ENCODE measurements around the gene PUSL1. TPM values are rescaled to one million over a fixed set of nuclear protein-coding genes. Genes with fewer than 3 reads are reported as not detected.

PUSL1 gene
- total RNA-seq, 1 donor = 12.6 TPM

DNA sequence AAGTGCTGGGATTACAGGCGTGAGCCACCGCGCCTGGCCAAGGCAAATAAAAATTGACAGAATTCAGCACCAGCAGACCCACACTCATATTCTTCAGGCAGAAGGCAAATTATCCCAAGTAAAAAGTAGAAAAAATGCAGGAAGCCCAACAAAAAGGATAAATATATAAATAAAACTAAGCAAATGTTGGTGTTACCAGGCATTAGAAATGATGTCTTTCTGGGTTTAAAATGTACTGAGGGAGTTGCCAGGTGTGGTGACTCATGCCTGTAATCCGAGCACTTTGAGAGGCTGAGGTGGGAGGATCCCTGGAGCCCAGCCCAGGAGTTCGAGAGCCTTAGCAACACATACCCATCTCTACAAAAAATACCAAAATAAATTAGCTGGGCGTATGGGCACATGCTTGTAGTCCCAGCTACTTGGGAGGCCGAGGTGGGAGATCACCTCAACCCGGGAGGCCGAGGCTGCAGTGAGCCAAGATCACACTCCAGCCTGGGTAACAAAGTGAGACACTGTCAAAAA, 9.8 kb downstream of the PUSL1 start:
- H3K9me3 ChIP-seq (ENCODE audit: low read depth, low read length) = no peaks in the 10 kb centered on the region
- H3K4me3 ChIP-seq (ENCODE audit: low read length) = no peak overlapping the region
- peaks cover 8% of the 10 kb centered on the region for H3K4me1 ChIP-seq (ENCODE audit: insufficient read depth, low read length)
- H3K27me3 ChIP-seq (ENCODE audit: insufficient read depth, low read length) = no peaks in the 10 kb centered on the region

- H3K9me3 ChIP-seq (ENCODE audit: low read depth, low read length) = no peaks in the 10 kb centered on the region
- no peaks in the 10 kb centered on the region for H3K27me3 ChIP-seq (ENCODE audit: insufficient read depth, low read length)
- peaks cover 12% of the 10 kb centered on the region for H3K4me1 ChIP-seq (ENCODE audit: insufficient read depth, low read length)
- no peak overlapping the region for H3K4me3 ChIP-seq (ENCODE audit: low read length)
These were observed 10.6 kb downstream of the PUSL1 start for GRCh38 chr1:1318777-1319645.

- Histone ChIP-seq H3K4me3 (ENCODE audit: low read length) (no peak overlapping the region), H3K4me1 (ENCODE audit: insufficient read depth, low read length) (peaks cover 12% of the 10 kb centered on the region), H3K9me3 (ENCODE audit: low read depth, low read length) (no peaks in the 10 kb centered on the region), H3K27me3 (ENCODE audit: insufficient read depth, low read length) (no peaks in the 10 kb centered on the region)
These were observed 11.2 kb downstream of the PUSL1 start for GRCh38 chr1:1319646-1319941.

DNA sequence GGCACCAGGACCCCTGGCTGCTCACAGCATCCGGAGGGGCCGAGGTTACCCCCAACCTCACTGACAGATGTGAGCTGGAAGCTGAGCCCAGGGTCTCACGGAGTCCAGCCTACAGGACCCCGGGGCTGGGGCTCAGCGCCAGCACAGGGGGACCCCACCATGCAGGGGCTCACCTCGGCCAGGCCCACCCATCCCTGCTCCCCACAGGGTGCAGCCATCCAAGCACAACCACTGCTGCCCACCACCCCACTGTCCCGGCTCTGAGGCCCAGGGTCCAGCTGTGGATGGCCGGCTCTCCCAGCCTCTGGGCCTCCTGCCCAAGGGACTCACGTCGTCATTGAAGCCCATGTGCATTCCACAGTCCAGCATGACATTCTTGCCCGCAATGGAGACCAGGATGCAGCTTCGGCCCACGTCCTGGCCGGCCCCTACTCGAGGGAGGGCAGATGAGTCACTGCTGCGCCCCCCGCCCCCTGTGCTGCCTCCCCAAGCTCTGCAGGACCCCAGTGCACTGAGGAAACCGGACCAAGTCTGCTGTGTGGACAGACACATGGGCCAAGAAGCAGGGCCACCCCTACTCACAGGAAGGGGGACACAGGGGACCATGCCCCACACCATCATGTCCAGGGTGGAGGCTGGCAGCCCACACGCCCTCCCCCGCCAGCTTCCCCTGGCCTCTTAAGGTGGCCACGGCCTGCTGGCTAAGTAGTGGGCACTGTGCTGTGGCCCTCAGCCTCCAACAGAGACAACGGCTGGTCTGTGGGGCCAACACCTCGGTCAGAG, 12.5 kb downstream of the PUSL1 start:
- H3K4me3 ChIP-seq (ENCODE audit: low read length) = no peak overlapping the region
- no peaks in the 10 kb centered on the region for H3K9me3 ChIP-seq (ENCODE audit: low read depth, low read length)
- H3K27me3 ChIP-seq (ENCODE audit: insufficient read depth, low read length) = no peaks in the 10 kb centered on the region
- peaks cover 22% of the 10 kb centered on the region for H3K4me1 ChIP-seq (ENCODE audit: insufficient read depth, low read length)

DNA sequence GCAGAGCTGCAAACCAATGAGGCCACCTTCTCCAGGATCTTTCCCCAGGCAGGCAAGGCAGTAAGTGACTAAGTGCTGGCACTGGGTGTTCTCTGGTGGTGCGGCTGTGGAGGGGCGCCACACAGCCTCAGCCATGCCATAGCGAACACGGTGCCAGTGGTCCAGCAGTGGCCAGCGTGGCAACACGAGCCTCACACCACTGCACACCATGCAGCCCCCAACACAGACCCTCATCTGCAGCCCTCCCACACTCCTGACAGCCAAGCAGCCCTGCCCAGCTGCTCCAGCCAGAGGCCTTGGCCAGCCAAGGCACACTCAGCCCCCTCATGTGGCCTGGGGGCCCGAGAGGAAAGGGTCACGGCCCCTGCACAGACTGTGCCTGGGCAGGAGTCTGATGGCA, 13.1 kb downstream of the PUSL1 start:
- no peak overlapping the region for H3K4me3 ChIP-seq (ENCODE audit: low read length)
- peaks cover 27% of the 10 kb centered on the region for H3K4me1 ChIP-seq (ENCODE audit: insufficient read depth, low read length)
- H3K27me3 ChIP-seq (ENCODE audit: insufficient read depth, low read length) = no peaks in the 10 kb centered on the region
- H3K9me3 ChIP-seq (ENCODE audit: low read depth, low read length) = no peaks in the 10 kb centered on the region

- Histone ChIP-seq H3K9me3 (ENCODE audit: low read depth, low read length) (no peaks in the 10 kb centered on the region), H3K4me3 (ENCODE audit: low read length) (no peak overlapping the region), H3K4me1 (ENCODE audit: insufficient read depth, low read length) (peaks cover 27% of the 10 kb centered on the region), H3K27me3 (ENCODE audit: insufficient read depth, low read length) (no peaks in the 10 kb centered on the region)
These were observed 14.0 kb downstream of the PUSL1 start for GRCh38 chr1:1322418-1322817.

DNA sequence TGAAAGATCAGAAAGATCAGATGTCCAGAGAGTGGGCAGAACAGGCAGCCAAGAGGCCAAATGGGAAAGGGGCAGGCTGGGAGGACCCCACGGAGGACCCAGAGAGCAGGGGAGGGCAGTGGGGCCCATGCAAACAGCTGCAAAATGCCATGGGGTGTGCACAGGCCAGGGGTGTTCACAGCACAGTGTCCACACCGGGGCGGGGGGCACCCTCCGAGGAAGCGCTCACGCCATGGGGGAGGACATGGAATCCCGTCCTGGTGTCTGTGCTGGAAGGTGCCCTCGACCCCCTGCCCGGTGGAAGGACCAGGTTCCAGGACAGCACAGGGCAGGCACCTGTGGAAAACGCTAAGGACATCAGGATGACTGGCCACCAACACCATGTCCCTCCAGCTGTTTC, 14.6 kb downstream of the PUSL1 start:
- H3K4me1 ChIP-seq (ENCODE audit: insufficient read depth, low read length) = peaks cover 27% of the 10 kb centered on the region
- no peak overlapping the region for H3K4me3 ChIP-seq (ENCODE audit: low read length)
- H3K27me3 ChIP-seq (ENCODE audit: insufficient read depth, low read length) = no peaks in the 10 kb centered on the region

DNA sequence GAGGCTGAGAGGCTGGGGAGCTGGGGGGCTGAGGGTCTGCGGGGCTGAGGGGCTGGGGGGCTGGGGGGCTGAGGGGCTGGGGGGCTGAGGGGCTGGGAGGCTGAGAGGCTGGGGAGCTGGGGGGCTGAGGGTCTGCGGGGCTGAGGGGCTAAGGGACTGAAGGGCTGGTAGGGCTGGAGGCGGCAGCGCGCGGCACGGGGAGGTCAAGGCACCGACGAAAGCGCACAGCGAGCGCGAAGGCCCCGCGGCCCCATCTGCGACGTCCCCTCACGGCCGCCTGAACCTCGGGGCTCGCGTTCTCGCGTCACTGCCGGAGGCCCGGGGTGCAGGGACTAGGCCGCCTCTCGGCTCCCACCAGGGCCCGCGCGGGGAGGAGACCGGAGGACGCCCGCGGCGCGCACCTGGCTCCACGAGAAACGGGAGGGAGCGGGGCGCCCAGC, 15.7 kb downstream of the PUSL1 start:
- peak overlapping the region; percentile 74 for H3K4me3 ChIP-seq (ENCODE audit: low read length)
- H3K9me3 ChIP-seq (ENCODE audit: low read depth, low read length) = no peaks in the 10 kb centered on the region
- H3K27me3 ChIP-seq (ENCODE audit: insufficient read depth, low read length) = no peaks in the 10 kb centered on the region
- H3K4me1 ChIP-seq (ENCODE audit: insufficient read depth, low read length) = peaks cover 27% of the 10 kb centered on the region

More for the DNA sequence above, 14.6 kb downstream of the PUSL1 start:
- H3K9me3 ChIP-seq (ENCODE audit: low read depth, low read length) = no peaks in the 10 kb centered on the region

GRCh38 chr1:1324524-1325287, 16.3 kb downstream of the PUSL1 start, which contains the start of the genes CPTP and INTS11:
Gene CPTP, plus strand, starts transcription at chr1:1324802. Its CDS starts 2,109 bp downstream, at chr1:1326911.
Gene INTS11, minus strand, starts transcription at chr1:1324660. Its CDS starts 52 bp downstream, at chr1:1324608.
- Histone ChIP-seq H3K27me3 (ENCODE audit: insufficient read depth, low read length) (no peaks in the 10 kb centered on the region), H3K4me3 (ENCODE audit: low read length) (peak within 1 kb of the TSS; percentile 74), H3K4me1 (ENCODE audit: insufficient read depth, low read length) (peaks cover 27% of the 10 kb centered on the region), H3K9me3 (ENCODE audit: low read depth, low read length) (no peaks in the 10 kb centered on the region)

GRCh38 chr1:1325288-1326074, 17.1 kb downstream of the PUSL1 start:
- Histone ChIP-seq H3K27me3 (ENCODE audit: insufficient read depth, low read length) (no peaks in the 10 kb centered on the region), H3K4me3 (ENCODE audit: low read length) (peak overlapping the region; percentile 74), H3K9me3 (ENCODE audit: low read depth, low read length) (no peaks in the 10 kb centered on the region), H3K4me1 (ENCODE audit: insufficient read depth, low read length) (peaks cover 27% of the 10 kb centered on the region)

DNA sequence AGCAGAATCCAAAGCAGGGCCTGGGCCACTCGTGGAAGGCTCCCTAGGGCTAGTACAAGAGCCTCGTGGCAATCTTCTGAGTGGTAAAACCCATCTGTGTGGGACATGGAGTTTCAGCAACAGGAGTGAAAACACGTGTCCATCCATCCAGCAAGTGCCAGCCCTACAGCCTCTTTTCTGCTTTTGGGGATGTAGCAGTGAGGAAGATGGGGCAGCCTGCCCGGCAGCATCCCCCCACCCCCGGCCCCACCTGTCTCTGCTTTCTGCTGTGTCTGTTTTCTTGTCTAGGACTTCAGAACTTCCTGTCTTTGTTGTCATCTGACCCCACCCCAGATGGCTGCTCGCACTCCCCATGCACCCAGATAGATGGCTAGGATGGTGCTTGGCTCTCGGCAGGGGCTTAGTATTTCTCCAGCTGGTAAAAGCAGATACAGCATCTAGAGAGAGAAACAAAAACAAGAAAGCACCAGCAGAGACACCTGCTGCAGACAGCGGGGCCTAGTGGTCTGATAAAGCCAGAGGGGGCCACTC, 17.7 kb downstream of the PUSL1 start:
- H3K4me1 ChIP-seq (ENCODE audit: insufficient read depth, low read length) = peaks cover 27% of the 10 kb centered on the region
- no peak overlapping the region for H3K4me3 ChIP-seq (ENCODE audit: low read length)
- no peaks in the 10 kb centered on the region for H3K9me3 ChIP-seq (ENCODE audit: low read depth, low read length)
- H3K27me3 ChIP-seq (ENCODE audit: insufficient read depth, low read length) = no peaks in the 10 kb centered on the region

DNA sequence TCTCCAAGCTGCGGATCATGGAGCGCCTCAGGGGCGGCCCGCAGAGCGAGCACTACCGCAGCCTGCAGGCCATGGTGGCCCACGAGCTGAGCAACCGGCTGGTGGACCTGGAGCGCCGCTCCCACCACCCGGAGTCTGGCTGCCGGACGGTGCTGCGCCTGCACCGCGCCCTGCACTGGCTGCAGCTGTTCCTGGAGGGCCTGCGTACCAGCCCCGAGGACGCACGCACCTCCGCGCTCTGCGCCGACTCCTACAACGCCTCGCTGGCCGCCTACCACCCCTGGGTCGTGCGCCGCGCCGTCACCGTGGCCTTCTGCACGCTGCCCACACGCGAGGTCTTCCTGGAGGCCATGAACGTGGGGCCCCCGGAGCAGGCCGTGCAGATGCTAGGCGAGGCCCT, 18.9 kb downstream of the PUSL1 start:
- no peak overlapping the region for H3K4me3 ChIP-seq (ENCODE audit: low read length)
- H3K27me3 ChIP-seq (ENCODE audit: insufficient read depth, low read length) = no peaks in the 10 kb centered on the region
- peaks cover 24% of the 10 kb centered on the region for H3K4me1 ChIP-seq (ENCODE audit: insufficient read depth, low read length)

DNA sequence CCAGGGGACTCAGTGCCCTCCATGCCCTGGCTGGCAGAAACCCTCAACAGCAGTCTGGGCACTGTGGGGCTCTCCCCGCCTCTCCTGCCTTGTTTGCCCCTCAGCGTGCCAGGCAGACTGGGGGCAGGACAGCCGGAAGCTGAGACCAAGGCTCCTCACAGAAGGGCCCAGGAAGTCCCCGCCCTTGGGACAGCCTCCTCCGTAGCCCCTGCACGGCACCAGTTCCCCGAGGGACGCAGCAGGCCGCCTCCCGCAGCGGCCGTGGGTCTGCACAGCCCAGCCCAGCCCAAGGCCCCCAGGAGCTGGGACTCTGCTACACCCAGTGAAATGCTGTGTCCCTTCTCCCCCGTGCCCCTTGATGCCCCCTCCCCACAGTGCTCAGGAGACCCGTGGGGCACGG, 19.9 kb downstream of the PUSL1 start:
- Histone ChIP-seq H3K4me1 (ENCODE audit: insufficient read depth, low read length) (peaks cover 19% of the 10 kb centered on the region), H3K9me3 (ENCODE audit: low read depth, low read length) (no peaks in the 10 kb centered on the region), H3K27me3 (ENCODE audit: insufficient read depth, low read length) (no peaks in the 10 kb centered on the region), H3K4me3 (ENCODE audit: low read length) (no peak overlapping the region)

More for the DNA sequence above, 18.9 kb downstream of the PUSL1 start:
- H3K9me3 ChIP-seq (ENCODE audit: low read depth, low read length) = no peaks in the 10 kb centered on the region
